ENCODE results near the gene TMEM143.
"Not testable (repeated sequence)": the region's sequence is repeated elsewhere in the genome, so short reads cannot be mapped to it uniquely, and the experiment has no call there.

The TMEM143 gene

GRCh38 chr19:48329167-48329891 lies 34.4 kb downstream of the TMEM143 start:
- DNase-seq: peak; percentile 64 to 78 (median 73)

GRCh38 chr19:48325265-48325910 lies 38.4 kb downstream of the TMEM143 start, which contains the start of gene EMP3:
TSS of gene EMP3 (plus strand) at chr19:48325552. CDS start at chr19:48326845, 1,293 bp downstream.
- peak; percentile 67 to 85 (median 84) for DNase-seq

- peak; percentile 97 to 99 (median 98) for DNase-seq
These were observed 41.8 kb downstream of the TMEM143 start for GRCh38 chr19:48321622-48322591.

- peak; percentile 86 to 97 (median 93) for DNase-seq
These were observed 42.4 kb downstream of the TMEM143 start for GRCh38 chr19:48321372-48321621.

GRCh38 chr19:48319647-48320541 lies 43.8 kb downstream of the TMEM143 start:
- peak; percentile 82 to 93 (median 89) for DNase-seq

GRCh38 chr19:48318286-48318987 lies 45.3 kb downstream of the TMEM143 start:
- no peak for DNase-seq

- DNase-seq: not testable (repeated sequence)
These were observed 46.1 kb downstream of the TMEM143 start for GRCh38 chr19:48317708-48317960.

GRCh38 chr19:48315712-48316111 lies 48.0 kb downstream of the TMEM143 start:
- no peak for DNase-seq

GRCh38 chr19:48311384-48311783 lies 52.4 kb downstream of the TMEM143 start:
- DNase-seq: no peak

GRCh38 chr19:48310227-48310626 lies 53.5 kb downstream of the TMEM143 start:
- DNase-seq: no peak

GRCh38 chr19:48309731-48310130 lies 54.0 kb downstream of the TMEM143 start:
- DNase-seq: not testable (repeated sequence)

- DNase-seq: no peak
These were observed 54.8 kb downstream of the TMEM143 start for GRCh38 chr19:48308631-48309586.

- no peak for DNase-seq
These were observed 59.9 kb downstream of the TMEM143 start for GRCh38 chr19:48303866-48304265.

GRCh38 chr19:48303367-48303766 lies 60.4 kb downstream of the TMEM143 start:
- DNase-seq: no peak

- DNase-seq: no peak
These were observed 61.2 kb downstream of the TMEM143 start for GRCh38 chr19:48302600-48302959.

GRCh38 chr19:48301886-48302599 lies 61.7 kb downstream of the TMEM143 start:
- no peak for DNase-seq

- DNase-seq: no peak
These were observed 65.8 kb downstream of the TMEM143 start for GRCh38 chr19:48297975-48298374.

- DNase-seq: no peak
These were observed 66.6 kb downstream of the TMEM143 start for GRCh38 chr19:48296963-48297734.

- DNase-seq: no peak
These were observed 68.3 kb downstream of the TMEM143 start for GRCh38 chr19:48295458-48295857.

All from suppressor macrophage (primary cell).